Fibroblast of mammary gland (primary cell): Measurements from ENCODE around the gene CDH4.

Source experiments
- DNase-seq: peaks from one replicate; pipeline ENCODE4 v3.0.0-alpha.2; 2010; ENCODE audit warnings: low read depth
- H3K4me3 ChIP-seq: 2 replicates; pipeline ENCODE4 v1.5.1; 2011; ENCODE audit warnings: low read depth, mild to moderate bottlenecking, low read length, moderate library complexity; ENCODE audit not compliant: control insufficient read depth
- TF ChIP-seq, protein P1 (sequence below): conservative IDR thresholded peaks from 2 replicates; pipeline ENCODE4 v1.5.1; 2011; ENCODE audit warnings: low read depth, low read length, inconsistent platforms; ENCODE audit not compliant: control insufficient read depth, insufficient read depth

CDH4 gene

DNA sequence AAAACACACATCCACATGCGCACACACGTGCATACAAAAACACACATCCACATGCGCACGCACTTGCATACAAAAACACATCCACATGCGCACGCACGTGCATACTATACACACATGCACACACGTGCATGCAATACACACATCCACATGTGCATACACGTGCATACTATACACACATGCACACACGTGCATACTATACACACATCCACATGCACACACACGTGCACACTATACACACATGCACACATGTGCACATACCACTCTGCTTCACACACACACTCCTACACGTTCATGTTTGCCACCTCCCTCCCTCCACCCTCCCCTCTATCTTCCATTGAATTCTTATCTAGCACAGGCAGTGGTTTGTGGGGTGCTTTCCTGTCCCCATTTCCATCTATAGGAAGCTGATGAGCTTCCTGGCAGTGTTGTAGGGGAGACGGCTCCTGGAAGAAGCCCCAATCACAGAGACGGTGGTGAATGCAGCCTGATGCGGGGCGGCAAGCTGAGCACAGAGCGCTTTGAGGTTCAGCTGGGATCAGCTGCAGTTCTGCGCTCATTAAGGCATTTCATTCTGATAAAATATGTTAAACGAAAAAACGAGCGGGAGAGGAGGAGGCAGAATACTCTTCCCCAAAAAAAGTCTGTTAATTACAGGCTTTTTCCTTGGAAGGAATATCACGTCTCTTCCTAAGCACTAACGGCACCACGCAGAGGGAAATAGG lies 525.9 kb downstream of the CDH4 start:
- TF ChIP-seq, protein P1, sequence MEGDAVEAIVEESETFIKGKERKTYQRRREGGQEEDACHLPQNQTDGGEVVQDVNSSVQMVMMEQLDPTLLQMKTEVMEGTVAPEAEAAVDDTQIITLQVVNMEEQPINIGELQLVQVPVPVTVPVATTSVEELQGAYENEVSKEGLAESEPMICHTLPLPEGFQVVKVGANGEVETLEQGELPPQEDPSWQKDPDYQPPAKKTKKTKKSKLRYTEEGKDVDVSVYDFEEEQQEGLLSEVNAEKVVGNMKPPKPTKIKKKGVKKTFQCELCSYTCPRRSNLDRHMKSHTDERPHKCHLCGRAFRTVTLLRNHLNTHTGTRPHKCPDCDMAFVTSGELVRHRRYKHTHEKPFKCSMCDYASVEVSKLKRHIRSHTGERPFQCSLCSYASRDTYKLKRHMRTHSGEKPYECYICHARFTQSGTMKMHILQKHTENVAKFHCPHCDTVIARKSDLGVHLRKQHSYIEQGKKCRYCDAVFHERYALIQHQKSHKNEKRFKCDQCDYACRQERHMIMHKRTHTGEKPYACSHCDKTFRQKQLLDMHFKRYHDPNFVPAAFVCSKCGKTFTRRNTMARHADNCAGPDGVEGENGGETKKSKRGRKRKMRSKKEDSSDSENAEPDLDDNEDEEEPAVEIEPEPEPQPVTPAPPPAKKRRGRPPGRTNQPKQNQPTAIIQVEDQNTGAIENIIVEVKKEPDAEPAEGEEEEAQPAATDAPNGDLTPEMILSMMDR, result no peak
- DNase-seq, result no peak
- H3K4me3 ChIP-seq, result no peak overlapping the region

DNA sequence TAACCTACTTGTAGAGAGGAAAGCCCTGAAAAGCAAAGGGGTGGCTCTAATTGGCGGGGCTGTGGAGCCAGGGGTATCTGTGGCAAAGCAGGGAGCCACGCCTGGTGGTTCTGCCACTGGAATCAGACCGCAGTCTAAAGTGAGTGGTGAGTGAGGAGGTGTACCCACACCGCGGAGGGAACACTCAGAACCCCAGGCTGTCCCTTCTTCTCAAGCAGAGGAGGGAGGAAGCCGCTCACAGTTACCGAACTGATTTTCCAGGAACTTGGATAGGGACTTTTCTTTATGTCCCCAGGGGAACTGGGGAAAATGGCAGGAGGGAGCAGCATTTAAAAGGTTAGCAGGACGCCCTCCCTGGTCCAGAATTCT lies 526.4 kb downstream of the CDH4 start:
- TF ChIP-seq, protein P1, result no peak
- DNase-seq, result no peak

DNA sequence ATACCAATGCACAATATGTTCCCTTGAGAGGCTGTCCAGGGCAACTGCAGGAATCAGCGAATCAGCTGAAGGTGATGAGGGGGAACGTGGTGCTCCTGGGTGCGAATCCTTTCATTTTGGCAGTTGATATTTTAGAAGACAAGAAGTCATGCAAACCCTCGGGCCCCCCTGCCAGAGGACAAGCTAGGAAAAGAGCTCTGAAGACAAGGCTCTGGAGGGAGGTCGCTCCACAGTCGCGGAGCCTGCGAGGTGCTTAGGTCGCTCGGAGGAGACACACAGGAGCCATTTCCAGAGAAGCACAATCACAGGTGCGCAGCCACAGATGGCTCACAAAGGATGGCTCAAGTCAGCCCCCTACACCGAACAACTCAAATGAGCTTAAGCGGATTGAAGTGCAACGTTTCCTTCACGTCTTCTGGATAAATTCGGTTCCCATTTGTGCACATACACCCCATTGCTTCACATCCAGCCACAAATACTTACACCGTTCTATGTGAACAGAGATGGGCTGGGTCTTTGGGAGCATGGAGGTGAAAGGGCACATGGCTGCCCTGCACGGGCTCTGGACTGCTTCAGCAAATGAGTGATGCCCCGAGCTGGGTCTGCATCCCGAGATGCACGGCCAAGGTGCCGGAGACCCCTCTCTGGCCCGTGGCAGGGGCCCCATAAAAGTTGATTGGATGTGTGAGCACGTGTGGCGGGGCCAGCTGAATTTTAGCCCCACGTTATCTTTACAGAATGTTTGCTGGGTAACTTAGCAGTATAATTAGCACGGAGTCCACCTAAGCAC lies 527.3 kb downstream of the CDH4 start:
- no peak overlapping the region for H3K4me3 ChIP-seq
- DNase-seq, result no peak
- TF ChIP-seq, protein P1, result no peak

More for the DNA sequence above, 526.4 kb downstream of the CDH4 start:
- no peak overlapping the region for H3K4me3 ChIP-seq

DNA sequence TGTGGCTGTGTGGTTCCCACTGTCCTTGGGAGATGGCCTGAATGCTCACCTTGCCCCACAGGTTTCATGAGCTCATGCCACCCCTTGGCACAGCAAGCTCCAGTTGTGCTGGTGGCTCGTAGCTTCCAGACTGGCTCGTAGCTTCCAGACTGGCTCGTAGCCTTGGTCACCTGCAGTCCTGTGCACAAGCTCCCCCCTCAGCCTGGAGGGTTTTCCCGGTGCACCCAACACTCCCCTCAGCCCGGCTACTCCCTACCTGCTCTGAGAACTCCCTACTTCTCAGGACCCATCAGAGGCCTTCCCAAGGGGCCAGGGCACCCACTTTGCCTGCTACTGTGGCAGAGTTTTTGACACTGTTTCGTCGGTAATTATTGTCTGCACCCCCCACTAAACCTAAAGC lies 528.0 kb downstream of the CDH4 start:
- DNase-seq, result no peak
- TF ChIP-seq, protein P1, result no peak
- no peak overlapping the region for H3K4me3 ChIP-seq

DNA sequence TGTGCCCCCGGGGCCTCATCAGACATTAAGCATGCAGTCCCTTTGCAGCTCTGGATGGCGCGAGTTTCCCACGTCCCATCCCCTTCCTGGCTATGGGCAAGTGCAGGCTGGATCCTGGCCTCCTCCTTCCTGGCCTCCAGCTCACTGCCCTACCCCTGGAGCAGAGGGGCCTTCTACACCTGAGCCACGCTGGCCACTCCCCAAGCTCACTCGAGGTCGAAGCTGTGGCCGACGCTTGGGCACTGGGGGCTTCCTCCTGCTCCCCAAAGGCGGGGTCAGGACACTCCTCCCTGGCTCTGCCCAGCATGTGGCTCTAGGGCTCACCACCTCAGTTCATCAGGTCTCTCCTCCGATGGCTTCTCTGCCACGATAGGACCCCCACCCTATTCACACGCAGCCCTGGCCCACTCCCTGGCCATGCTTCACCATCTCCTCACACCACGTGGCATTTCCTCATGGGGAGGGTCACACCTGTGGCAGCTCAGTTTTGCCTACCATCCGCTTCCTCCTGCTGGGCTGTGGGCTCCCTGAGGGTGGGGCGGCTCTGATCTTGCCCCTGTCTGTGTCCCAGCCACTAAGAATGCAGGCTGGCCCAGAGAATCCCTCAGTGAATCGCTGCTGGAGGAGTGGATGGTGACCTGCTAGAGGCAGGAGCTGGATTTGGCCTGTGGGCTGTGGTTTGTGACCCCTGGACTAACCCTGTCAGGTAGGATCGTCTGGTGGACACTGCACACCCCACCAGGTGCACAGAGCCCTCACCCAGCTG lies 532.9 kb downstream of the CDH4 start:
- H3K4me3 ChIP-seq, result no peak overlapping the region
- TF ChIP-seq, protein P1, result no peak
- DNase-seq, result no peak

DNA sequence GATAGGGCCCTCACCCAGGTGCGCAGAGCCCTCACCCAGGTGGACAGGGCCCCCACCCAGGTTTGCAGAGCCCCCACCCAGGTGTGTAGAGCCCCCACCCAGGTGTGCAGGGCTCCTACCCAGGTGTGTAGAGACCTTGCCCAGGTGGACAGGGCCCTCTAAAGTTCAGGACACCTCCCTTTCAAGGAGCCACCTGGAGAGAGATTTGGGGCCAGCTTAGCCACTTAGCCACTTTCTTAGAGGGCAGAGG lies 533.4 kb downstream of the CDH4 start:
- no peak for DNase-seq
- TF ChIP-seq, protein P1, result no peak
- no peak overlapping the region for H3K4me3 ChIP-seq
